Suppressor macrophage treated with lipopolysaccharide for 4 hours (primary cell): ENCODE results near the gene MAN2B2.

Experiments
- DNase-seq: peaks from one replicate; pipeline ENCODE4 v3.0.0-alpha.2; 2020

Gene MAN2B2

GRCh38 chr4:6595897-6596537, 21.0 kb downstream of the MAN2B2 start:
- DNase-seq, result no peak

- no peak for DNase-seq
Measured at GRCh38 chr4:6596948-6597347, 22.0 kb downstream of the MAN2B2 start.

- DNase-seq, result no peak
Measured at GRCh38 chr4:6598127-6598526, 23.1 kb downstream of the MAN2B2 start.

- no peak for DNase-seq
Measured at GRCh38 chr4:6598641-6599040, 23.7 kb downstream of the MAN2B2 start.

- DNase-seq, result no peak
Measured at GRCh38 chr4:6601661-6602250, 26.8 kb downstream of the MAN2B2 start.

GRCh38 chr4:6602289-6602688, 27.3 kb downstream of the MAN2B2 start:
- no peak for DNase-seq

- DNase-seq, result no peak
Measured at GRCh38 chr4:6603128-6603527, 28.1 kb downstream of the MAN2B2 start.

GRCh38 chr4:6605114-6605513, 30.1 kb downstream of the MAN2B2 start:
- no peak for DNase-seq

- DNase-seq, result no peak
Measured at GRCh38 chr4:6605605-6606004, 30.6 kb downstream of the MAN2B2 start.

GRCh38 chr4:6606465-6607235, 31.7 kb downstream of the MAN2B2 start:
- DNase-seq, result no peak

GRCh38 chr4:6607368-6608055, 32.5 kb downstream of the MAN2B2 start:
- DNase-seq, result peak; percentile 39

- no peak for DNase-seq
Measured at GRCh38 chr4:6608758-6609414, 33.9 kb downstream of the MAN2B2 start.

- DNase-seq, result no peak
Measured at GRCh38 chr4:6609415-6610079, 34.6 kb downstream of the MAN2B2 start.

GRCh38 chr4:6610856-6611430, 36.0 kb downstream of the MAN2B2 start:
- no peak for DNase-seq

- DNase-seq, result no peak
Measured at GRCh38 chr4:6612961-6613675, 38.1 kb downstream of the MAN2B2 start.

GRCh38 chr4:6613676-6614651, 39.0 kb downstream of the MAN2B2 start:
- no peak for DNase-seq

GRCh38 chr4:6614701-6615230, 39.8 kb downstream of the MAN2B2 start:
- no peak for DNase-seq

GRCh38 chr4:6616087-6616995, 41.4 kb downstream of the MAN2B2 start:
- DNase-seq, result no peak

GRCh38 chr4:6617246-6617645, 42.3 kb downstream of the MAN2B2 start:
- DNase-seq, result no peak
